ENCODE data around the gene NDEL1.

Gene NDEL1

DNA sequence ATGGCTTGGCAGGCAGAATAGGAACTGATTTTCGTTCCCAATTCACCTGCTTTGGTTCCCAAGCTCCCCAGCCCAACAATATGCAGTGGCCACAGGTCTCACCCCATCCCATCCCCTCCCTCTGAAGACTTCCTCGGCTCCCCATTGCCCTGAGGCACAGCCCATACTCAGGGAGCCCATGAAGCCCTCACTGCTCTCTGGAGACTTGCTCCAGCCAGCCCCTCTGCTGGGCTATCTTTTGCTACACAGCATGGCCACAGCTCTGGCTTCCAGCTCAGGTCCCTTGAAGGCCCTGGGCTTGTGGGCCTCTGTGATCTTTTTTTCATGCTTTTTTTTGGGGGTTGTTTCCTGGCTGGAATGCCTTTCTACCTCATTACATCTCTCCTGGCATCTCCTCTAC is 29.5 kb upstream of the NDEL1 start:
- no peak for DNase-seq (ENCODE audit: low read depth)
- TF ChIP-seq, protein P1, sequence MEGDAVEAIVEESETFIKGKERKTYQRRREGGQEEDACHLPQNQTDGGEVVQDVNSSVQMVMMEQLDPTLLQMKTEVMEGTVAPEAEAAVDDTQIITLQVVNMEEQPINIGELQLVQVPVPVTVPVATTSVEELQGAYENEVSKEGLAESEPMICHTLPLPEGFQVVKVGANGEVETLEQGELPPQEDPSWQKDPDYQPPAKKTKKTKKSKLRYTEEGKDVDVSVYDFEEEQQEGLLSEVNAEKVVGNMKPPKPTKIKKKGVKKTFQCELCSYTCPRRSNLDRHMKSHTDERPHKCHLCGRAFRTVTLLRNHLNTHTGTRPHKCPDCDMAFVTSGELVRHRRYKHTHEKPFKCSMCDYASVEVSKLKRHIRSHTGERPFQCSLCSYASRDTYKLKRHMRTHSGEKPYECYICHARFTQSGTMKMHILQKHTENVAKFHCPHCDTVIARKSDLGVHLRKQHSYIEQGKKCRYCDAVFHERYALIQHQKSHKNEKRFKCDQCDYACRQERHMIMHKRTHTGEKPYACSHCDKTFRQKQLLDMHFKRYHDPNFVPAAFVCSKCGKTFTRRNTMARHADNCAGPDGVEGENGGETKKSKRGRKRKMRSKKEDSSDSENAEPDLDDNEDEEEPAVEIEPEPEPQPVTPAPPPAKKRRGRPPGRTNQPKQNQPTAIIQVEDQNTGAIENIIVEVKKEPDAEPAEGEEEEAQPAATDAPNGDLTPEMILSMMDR (IDR thresholded peaks at IDR 0.05; ENCODE audit: insufficient read depth, low read depth, low read length, missing control alignments), result no peak

DNA sequence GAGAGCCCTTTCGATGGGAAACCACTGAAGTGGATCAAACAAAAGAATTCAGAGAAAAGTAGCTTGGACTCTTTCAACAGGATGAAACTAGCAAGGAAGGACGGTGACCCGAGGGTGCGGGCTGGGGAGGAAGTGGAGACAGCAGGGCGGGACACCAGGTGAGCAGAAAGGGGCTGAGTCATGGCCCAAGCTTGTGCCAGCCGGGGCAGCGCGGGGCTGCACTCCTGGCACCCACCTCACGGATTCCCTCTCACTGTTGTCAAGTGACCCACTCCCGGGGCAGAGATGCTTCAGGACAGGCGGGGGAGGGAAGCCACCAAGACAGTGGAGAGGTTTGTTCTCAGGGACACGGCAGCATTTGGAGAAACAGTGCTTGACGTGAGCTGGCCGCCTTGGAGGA is 27.3 kb upstream of the NDEL1 start:
- TF ChIP-seq, protein P1 (IDR thresholded peaks at IDR 0.05; ENCODE audit: insufficient read depth, low read depth, low read length, missing control alignments), result no peak
- H3K4me3 ChIP-seq (ENCODE audit: low read depth, low read length), result no peak overlapping the region
- DNase-seq (ENCODE audit: low read depth), result no peak

More for the DNA sequence above, 29.5 kb upstream of the NDEL1 start:
- H3K4me3 ChIP-seq (ENCODE audit: low read depth, low read length), result no peak overlapping the region

DNA sequence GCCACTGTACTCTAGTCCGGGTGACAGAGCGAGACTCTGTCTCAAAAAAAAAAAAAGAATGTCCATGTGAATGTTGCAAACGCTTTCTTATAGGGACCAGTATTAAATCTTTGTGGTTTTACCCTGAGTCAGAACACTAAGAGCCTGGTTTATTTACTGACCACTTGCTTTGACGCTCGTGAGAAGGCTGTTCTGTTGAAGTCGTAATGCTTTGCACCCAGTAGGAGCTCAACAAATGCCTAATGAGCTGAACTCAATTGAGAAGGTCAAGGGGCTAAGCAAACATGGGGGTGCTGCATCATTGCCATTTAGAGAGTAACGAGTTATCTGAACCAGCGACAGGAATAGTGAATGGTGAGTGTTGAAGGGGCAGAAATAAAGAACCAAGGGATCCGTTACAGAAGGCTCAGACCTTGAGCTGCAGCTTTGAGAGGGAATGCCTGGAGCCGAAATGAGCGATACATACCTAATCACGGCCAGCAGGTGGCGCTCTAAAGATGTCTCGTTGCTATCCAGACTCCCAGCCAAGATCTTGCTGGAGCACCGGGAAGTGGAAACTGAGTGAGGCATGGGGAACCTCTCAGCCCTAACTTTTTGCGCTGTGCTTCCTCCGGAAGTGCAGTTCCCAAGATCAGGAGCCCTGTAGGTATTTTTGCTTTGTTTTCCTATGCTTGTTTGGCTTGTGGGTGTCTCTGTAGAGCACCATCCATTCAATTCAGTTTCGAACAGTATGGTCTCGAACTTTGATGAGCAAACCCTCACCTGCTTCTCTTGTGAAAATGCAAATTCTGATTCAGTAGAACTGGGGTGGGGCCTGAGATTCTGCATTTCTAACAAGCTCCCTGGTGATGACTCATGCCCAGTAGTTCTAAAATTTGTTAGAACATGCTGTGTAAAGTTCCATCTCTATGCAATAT is 25.5 kb upstream of the NDEL1 start:
- peak; percentile 81 for DNase-seq (ENCODE audit: low read depth)
- TF ChIP-seq, protein P1 (IDR thresholded peaks at IDR 0.05; ENCODE audit: insufficient read depth, low read depth, low read length, missing control alignments), result peak; percentile 79
- no peak overlapping the region for H3K4me3 ChIP-seq (ENCODE audit: low read depth, low read length)

DNA sequence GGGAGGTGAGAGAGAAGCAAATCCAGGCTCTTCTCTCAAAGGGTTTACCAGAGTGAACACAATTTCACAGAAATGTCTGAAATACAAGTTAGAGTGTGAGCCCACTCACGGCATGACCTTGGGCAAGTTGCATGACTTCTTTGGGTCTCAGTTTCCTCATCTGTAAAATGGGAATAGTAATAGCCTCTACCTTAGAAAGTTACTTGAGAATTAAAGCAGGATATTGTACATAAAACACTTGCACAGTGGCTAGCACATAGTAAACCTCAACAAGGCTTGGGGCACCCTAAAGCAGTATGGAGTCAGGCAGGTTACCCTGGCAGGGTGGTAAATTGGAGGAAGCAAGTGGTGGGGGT is 24.8 kb upstream of the NDEL1 start:
- no peak for DNase-seq (ENCODE audit: low read depth)

DNA sequence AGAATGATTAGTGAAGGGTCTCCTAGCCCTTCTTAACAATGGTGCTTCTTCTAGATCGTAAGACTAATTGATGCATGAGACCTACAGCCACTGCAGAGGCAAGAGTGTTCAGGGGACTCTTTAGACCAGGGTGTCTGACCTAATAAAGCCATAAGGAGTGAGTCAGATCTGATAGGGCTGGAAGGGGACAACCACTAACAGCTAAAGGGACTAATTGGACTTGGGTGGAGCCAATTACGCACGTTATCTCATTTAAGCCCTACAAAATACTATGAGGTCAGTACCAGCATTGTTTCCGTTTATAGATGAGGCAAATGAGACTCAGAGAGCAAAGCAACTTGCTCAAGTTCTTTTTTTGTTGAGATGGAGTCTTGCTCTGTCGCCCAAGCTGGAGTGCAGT is 23.6 kb upstream of the NDEL1 start:
- no peak overlapping the region for H3K4me3 ChIP-seq (ENCODE audit: low read depth, low read length)
- TF ChIP-seq, protein P1 (IDR thresholded peaks at IDR 0.05; ENCODE audit: insufficient read depth, low read depth, low read length, missing control alignments), result no peak
- no peak for DNase-seq (ENCODE audit: low read depth)

More for the DNA sequence above, 24.8 kb upstream of the NDEL1 start:
- no peak overlapping the region for H3K4me3 ChIP-seq (ENCODE audit: low read depth, low read length)
- TF ChIP-seq, protein P1 (IDR thresholded peaks at IDR 0.05; ENCODE audit: insufficient read depth, low read depth, low read length, missing control alignments), result no peak

DNA sequence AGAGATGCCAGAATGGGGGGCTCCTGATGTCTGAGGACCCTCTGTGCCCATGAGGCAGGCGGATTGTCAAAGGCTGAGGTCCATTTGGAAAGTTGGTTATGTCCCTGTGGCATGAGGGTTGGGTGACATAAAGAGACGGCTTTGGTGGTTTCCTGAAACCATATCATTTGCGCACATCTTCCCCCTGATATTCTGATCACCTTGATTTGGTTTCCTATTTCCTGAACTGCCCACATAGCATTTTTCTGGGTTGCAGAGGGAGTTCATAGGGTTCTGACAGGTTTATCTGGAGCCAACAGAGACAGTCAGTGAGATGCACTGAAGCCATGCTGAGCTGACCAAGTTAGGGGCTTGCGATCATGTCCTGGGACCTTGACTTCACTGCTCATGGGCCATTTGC is 22.4 kb upstream of the NDEL1 start:
- TF ChIP-seq, protein P1 (IDR thresholded peaks at IDR 0.05; ENCODE audit: insufficient read depth, low read depth, low read length, missing control alignments), result no peak
- no peak for DNase-seq (ENCODE audit: low read depth)
- no peak overlapping the region for H3K4me3 ChIP-seq (ENCODE audit: low read depth, low read length)
